Activated CD8-positive, alpha-beta T cell treated with anti-CD3 and anti-CD28 coated beads for 36 hours (primary cell): ENCODE data around the gene FAM151A. TPM values are rescaled to one million over a fixed set of nuclear protein-coding genes. Genes with fewer than 3 reads are reported as not detected.

Experiments used
- ATAC-seq: fragments of 200-7000 bp; cut with Tn5 transposase; one replicate; pipeline ENCODE4 v1.10.0; 2021; ENCODE audit warnings: mild to moderate bottlenecking, moderate library complexity
- CTCF ChIA-PET: fragments of 350-600 bp; sonication (Branson Sonifier 250); formaldehyde crosslinking; loops from one replicate; lab custom pipeline; 2021; ENCODE audit warnings: antibody characterized with exemption; lab: Charles Lee
- POLR2A ChIA-PET: fragments of 350-600 bp; sonication (Branson Sonifier 250); formaldehyde crosslinking; loops from one replicate; lab custom pipeline; 2021; ENCODE audit warnings: antibody characterized with exemption; lab: Charles Lee
- DNase-seq: peaks from one replicate; pipeline ENCODE4 v3.0.0-alpha.2; 2020
- H3K27ac Mint-ChIP-seq: one replicate; pipeline ENCODE4 v1.8.0; 2021; ENCODE audit warnings: mild to moderate bottlenecking, mixed read lengths
- H3K27me3 Mint-ChIP-seq: one replicate; pipeline ENCODE4 v1.8.0; 2021; ENCODE audit warnings: mixed read lengths
- H3K36me3 Mint-ChIP-seq: one replicate; pipeline ENCODE4 v1.8.0; 2021; ENCODE audit warnings: low read depth, mixed read lengths
- H3K4me1 Mint-ChIP-seq: one replicate; pipeline ENCODE4 v1.8.0; 2021; ENCODE audit warnings: low read depth, mixed read lengths
- H3K4me3 Mint-ChIP-seq: one replicate; pipeline ENCODE4 v1.8.0; 2021; ENCODE audit warnings: mild to moderate bottlenecking, moderate library complexity, mixed read lengths
- H3K9me3 Mint-ChIP-seq: one replicate; pipeline ENCODE4 v1.8.0; 2021; ENCODE audit warnings: mixed read lengths
- intact Hi-C: fragments of 100-400 bp; cut with micrococcal nuclease; formaldehyde crosslinking; loops from one replicate; pipeline ENCODE4 v1.10.0; 2022
- total RNA-seq, 2 experiments: library from RNA; stranded (reverse); gene quantifications; one replicate each; pipeline ENCODE4 v1.2.3, GENCODE V29; 2021
- TF ChIP-seq, protein P1 (sequence below): fragments of 200-600 bp; IDR thresholded peaks from one replicate; pipeline ENCODE4 v1.8.0; 2022; ENCODE audit warnings: antibody characterized with exemption, mild to moderate bottlenecking

FAM151A gene
- total RNA-seq, 2 experiments from 2014 or later = not detected

DNA sequence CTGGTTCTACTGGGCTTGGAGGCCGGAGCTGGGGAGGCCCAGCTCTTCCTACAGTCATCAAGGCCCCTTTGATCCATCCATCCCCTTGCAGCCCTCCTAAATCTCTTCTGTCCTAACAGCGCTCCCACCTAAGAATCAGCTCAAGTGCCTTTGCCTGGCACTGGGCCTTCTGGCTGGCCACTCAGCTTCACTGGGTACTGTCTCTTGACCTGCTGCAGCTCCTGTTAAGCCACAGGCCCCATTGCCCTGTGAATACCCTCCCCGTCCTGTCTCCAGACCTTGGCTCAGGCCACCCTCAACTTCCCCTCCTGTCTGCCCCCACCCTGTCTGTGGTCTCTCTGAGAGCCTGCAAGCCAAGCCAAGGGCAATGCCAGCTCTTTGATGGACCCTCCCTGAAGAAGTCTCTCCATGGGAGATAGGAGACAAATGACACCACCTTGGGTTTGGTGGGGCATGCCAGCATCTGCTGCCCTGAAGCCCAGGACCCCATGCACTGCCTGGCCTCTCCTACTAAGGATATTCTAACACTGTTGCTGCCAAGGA lies 27.3 kb downstream of the FAM151A start:
- Mint-ChIP-seq H3K9me3 (no peaks in the 10 kb centered on the region), H3K27me3 (no peaks in the 10 kb centered on the region), H3K4me3 (no peak overlapping the region), H3K36me3 (no peaks in the 10 kb centered on the region), H3K27ac (no peak overlapping the region), H3K4me1 (no peaks in the 10 kb centered on the region)
- no peak for DNase-seq
- no peak for ATAC-seq
- TF ChIP-seq, protein P1, sequence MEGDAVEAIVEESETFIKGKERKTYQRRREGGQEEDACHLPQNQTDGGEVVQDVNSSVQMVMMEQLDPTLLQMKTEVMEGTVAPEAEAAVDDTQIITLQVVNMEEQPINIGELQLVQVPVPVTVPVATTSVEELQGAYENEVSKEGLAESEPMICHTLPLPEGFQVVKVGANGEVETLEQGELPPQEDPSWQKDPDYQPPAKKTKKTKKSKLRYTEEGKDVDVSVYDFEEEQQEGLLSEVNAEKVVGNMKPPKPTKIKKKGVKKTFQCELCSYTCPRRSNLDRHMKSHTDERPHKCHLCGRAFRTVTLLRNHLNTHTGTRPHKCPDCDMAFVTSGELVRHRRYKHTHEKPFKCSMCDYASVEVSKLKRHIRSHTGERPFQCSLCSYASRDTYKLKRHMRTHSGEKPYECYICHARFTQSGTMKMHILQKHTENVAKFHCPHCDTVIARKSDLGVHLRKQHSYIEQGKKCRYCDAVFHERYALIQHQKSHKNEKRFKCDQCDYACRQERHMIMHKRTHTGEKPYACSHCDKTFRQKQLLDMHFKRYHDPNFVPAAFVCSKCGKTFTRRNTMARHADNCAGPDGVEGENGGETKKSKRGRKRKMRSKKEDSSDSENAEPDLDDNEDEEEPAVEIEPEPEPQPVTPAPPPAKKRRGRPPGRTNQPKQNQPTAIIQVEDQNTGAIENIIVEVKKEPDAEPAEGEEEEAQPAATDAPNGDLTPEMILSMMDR = no peak
- ChIA-PET POLR2A (no interaction called here), CTCF (no interaction called here)
- intact Hi-C loops = no loop called here

DNA sequence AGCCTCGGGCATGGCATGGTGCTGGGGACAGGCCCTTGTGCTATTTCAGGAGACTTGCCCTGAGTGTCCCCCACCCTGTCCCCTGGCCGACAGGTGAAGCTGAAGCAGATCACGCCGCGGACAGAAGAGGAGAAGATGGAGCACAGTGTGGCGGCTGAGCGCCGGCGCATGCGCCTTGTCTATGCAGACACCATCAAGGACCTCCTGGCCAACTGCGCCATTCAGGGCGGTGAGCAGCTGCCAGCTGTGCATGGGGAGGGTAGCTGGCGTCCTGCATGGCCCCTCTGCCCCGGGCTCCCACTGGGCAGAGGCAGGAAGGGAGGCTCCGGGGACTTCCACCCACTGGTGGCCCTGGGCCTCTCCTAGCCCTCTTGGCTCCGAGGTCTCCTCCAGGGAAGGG lies 28.9 kb downstream of the FAM151A start:
- ChIA-PET POLR2A (no interaction called here), CTCF (no interaction called here)
- Mint-ChIP-seq H3K4me1 (no peaks in the 10 kb centered on the region), H3K27me3 (no peaks in the 10 kb centered on the region), H3K4me3 (no peak overlapping the region), H3K36me3 (no peaks in the 10 kb centered on the region), H3K27ac (no peak overlapping the region), H3K9me3 (no peaks in the 10 kb centered on the region)
- intact Hi-C loops = no loop called here
- ATAC-seq (no peak), DNase-seq (no peak)
- TF ChIP-seq, protein P1 = no peak

DNA sequence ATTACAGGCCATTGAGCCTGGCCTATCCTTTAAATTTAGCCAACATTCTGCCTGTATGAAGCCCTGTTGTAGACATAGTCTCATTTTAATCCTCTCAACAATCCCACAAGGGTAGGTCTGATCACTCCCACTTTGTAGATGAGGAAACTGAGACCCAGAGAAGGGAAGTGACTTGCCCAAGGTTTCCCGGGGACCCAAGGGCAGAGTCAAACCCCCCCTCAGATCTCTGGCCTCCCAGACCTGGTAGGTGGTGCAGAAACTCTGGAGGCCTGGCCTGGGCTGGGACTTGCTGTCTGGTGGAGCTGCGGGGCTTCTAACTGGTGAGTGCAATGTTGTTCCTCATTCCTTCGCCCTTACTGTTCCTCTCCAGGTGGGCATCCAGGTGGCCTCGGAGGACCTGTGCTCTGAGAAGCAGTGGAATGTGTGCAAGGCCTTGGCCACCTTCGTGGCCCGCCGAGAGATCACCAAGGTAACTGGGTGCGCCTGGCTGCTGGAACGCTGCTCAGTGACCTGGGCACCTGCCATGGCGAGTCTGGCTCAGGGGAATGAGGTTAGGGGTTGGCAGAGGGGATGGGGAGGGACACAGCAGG lies 29.7 kb downstream of the FAM151A start:
- TF ChIP-seq, protein P1 = no peak
- CTCF ChIA-PET = no interaction called here
- peaks cover 1% of the 10 kb centered on the region for H3K4me1 Mint-ChIP-seq
- intact Hi-C loops = no loop called here
- DNase-seq (no peak), ATAC-seq (no peak)
- H3K27ac Mint-ChIP-seq = no peak overlapping the region
- no peaks in the 10 kb centered on the region for H3K9me3 Mint-ChIP-seq
- H3K27me3 Mint-ChIP-seq = no peaks in the 10 kb centered on the region
- no peaks in the 10 kb centered on the region for H3K36me3 Mint-ChIP-seq
- no peak overlapping the region for H3K4me3 Mint-ChIP-seq
- POLR2A ChIA-PET = no interaction called here

DNA sequence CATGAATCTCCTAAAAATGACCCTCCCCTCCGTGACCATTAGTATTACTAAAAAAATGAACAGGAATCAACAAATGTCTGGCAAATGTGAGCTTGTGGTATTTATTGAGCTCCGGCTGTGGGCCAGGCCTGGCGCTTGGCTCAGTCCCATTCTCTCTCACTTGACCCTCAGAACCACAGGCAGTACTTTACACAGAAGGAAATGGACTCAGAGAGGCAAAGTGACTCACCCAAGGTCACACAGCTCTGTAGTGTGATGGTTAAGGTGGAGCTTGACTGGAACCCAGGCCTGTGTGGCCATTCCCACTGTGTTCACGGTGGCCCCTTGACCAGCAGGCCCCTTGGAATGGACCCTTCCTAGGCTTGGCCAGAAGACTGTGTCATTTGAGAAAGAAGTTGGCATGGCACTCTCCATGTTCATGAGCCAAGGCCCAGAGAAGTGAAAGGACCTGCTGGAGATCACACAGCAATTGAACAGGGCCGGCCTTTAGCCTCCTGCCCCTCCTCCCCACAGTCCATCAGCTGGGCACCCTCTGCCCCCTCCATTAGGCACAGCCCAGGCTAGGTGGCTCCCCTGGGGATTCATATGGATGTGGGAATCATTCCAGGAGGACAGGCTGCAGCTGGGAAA lies 32.1 kb downstream of the FAM151A start:
- intact Hi-C loops = no loop called here
- POLR2A ChIA-PET = no interaction called here
- H3K27ac Mint-ChIP-seq = no peak overlapping the region
- no peak overlapping the region for H3K4me3 Mint-ChIP-seq
- DNase-seq (no peak), ATAC-seq (no peak)
- CTCF ChIA-PET = no interaction called here
- H3K4me1 Mint-ChIP-seq = peaks cover 7% of the 10 kb centered on the region
- H3K27me3 Mint-ChIP-seq = no peaks in the 10 kb centered on the region
- TF ChIP-seq, protein P1 = no peak
- H3K9me3 Mint-ChIP-seq = no peaks in the 10 kb centered on the region
- no peaks in the 10 kb centered on the region for H3K36me3 Mint-ChIP-seq

DNA sequence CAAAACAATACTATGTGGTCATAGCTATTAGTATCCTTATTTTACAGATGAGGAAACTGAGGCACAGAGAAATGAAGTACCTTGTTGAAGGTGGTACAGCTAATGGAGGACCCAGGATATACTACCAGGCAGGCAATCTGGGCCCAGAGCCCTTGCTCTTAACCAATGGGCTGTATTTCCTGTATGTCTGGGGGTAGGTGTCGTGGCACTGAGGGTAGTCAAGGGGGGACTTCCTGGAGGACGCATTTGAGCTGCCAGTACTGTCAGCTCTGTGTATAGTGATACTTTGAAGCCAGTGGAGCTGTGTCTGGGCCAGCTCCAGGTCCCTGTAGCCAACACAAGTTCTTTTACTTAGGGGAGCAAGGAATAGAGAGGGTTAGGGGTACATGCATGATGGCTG lies 34.9 kb downstream of the FAM151A start:
- ChIA-PET CTCF (interaction anchor here (1.1 kb wide), 1 partner anchor 12 kb away, joined by 3 read pairs; no protein-coding TSS in a partner anchor), POLR2A (no interaction called here)
- Mint-ChIP-seq H3K4me3 (no peak overlapping the region), H3K36me3 (no peaks in the 10 kb centered on the region), H3K9me3 (no peaks in the 10 kb centered on the region), H3K4me1 (peaks cover 7% of the 10 kb centered on the region), H3K27ac (no peak overlapping the region), H3K27me3 (no peaks in the 10 kb centered on the region)
- intact Hi-C loops = no loop called here
- TF ChIP-seq, protein P1 = no peak
- peak; percentile 78 for ATAC-seq
- DNase-seq = peak; percentile 26
